Upper lobe of left lung (tissue), 6 donors: ENCODE data around the gene HTRA1. TPM values are rescaled to one million over a fixed set of nuclear protein-coding genes. Genes with fewer than 3 reads are reported as not detected.

Source experiments
- ATAC-seq, 2 donors: fragments of 200-7000 bp; cut with Tn5 transposase; one replicate each; pipeline ENCODE4 v1.9.1; 2022; ENCODE audit warnings: mild to moderate bottlenecking in 2 of 2, moderate library complexity in 2 of 2; ENCODE audit not compliant: low FRiP score in 2 of 2
- DNase-seq, 2 donors: peaks; one replicate each; pipeline ENCODE4 v3.0.0-alpha.2; 2019 to 2020
- H3K27ac ChIP-seq, 4 donors: fragments of 200-600 bp; sonication (generic); one replicate each; pipeline ENCODE4 v1.5.1; 2016 to 2019
- H3K27me3 ChIP-seq, 4 donors: fragments of 200-600 bp; sonication (generic); one replicate each; pipeline ENCODE4 v1.5.1; 2017 to 2019
- H3K36me3 ChIP-seq, 4 donors: fragments of 200-600 bp; sonication (generic); one replicate each; pipeline ENCODE4 v1.5.1; 2016 to 2019
- H3K4me1 ChIP-seq, 4 donors: fragments of 200-600 bp; sonication (generic); one replicate each; pipeline ENCODE4 v1.5.1; 2018 to 2019
- H3K4me3 ChIP-seq, 4 donors: fragments of 200-600 bp; sonication (generic); one replicate each; pipeline ENCODE4 v1.5.1; 2017 to 2019; ENCODE audit warnings: mild to moderate bottlenecking in 2 of 4, moderate library complexity in 1 of 4
- H3K9me3 ChIP-seq, 4 donors: fragments of 200-600 bp; sonication (generic); one replicate each; pipeline ENCODE4 v1.5.1; 2018 to 2019
- CTCF ChIP-seq, 6 experiments: fragments of 450-650 bp in 4 of 6; fragments of 200-600 bp in 2 of 6; sonication (generic) in 2 of 6; IDR thresholded peaks; one replicate each; pipeline ENCODE4 v1.5.1; 2016 to 2019; ENCODE audit warnings: antibody characterized with exemption in 6 of 6
- EP300 ChIP-seq, 4 donors: sonication (generic); formaldehyde crosslinking; IDR thresholded peaks; one replicate each; pipeline ENCODE4 v1.5.1; 2017; ENCODE audit warnings: antibody characterized with exemption in 4 of 4, control low read depth in 2 of 4
- POLR2A ChIP-seq, 4 donors: fragments of 450-650 bp; IDR thresholded peaks; one replicate each; pipeline ENCODE4 v1.5.1; 2016 to 2017; ENCODE audit warnings: antibody characterized with exemption in 4 of 4, mild to moderate bottlenecking in 2 of 4
- POLR2AphosphoS5 ChIP-seq, 2 donors: sonication (generic); formaldehyde crosslinking; IDR thresholded peaks; one replicate each; pipeline ENCODE4 v1.5.1; 2017; ENCODE audit warnings: antibody characterized with exemption in 2 of 2
- WGBS, 2 donors: methylation state at CpG; one replicate each; pipeline ENCODE4 v1.1.5; 2017 to 2018; 5-methylcytosine and 5-hydroxymethylcytosine counted together
- total RNA-seq, 6 donors: library from RNA; depleted of rRNA in 4 of 6; stranded (reverse); fragments of >200 nt in 4 of 6; gene quantifications; one replicate each; pipeline versions ENCODE4 v1.1.0 to v1.2.1, GENCODE V29; 2016 to 2021
- donor health status: DM: no; HTN: no; CAD: no; lungs with moderate emphysema.
- donor health status: DM: no; HTN: yes; CAD: no; lungs with severe emphysema.

The HTRA1 gene
- total RNA-seq, 6 donors from 2014 or later: 20.7 to 72.8 (median 36.2) TPM

- Histone ChIP-seq H3K4me1 (peaks cover 8 to 16% (median 14%) of the 10 kb centered on the region in 4 donors), H3K36me3 (no peaks in the 10 kb centered on the region), H3K9me3 (no peaks in the 10 kb centered on the region), H3K27ac (no peak overlapping the region), H3K27me3 (no peaks in the 10 kb centered on the region), H3K4me3 (no peak overlapping the region)
- DNase-seq (no peak), ATAC-seq (no peak)
- TF ChIP-seq POLR2AphosphoS5 (IDR thresholded peaks at IDR 0.05): no peak
- TF ChIP-seq POLR2A (IDR thresholded peaks at IDR 0.05): no peak
- no peak for TF ChIP-seq EP300 (IDR thresholded peaks at IDR 0.05)
- no peak for TF ChIP-seq CTCF (IDR thresholded peaks at IDR 0.05)
- WGBS, 2 donors: 94 to 100% methylated on average over 3 of the region's 3 CpGs
Observed at GRCh38 chr10:122524811-122525210, 63.5 kb downstream of the HTRA1 start.

- ATAC-seq (peak in 1 of 2 donors; percentile 36), DNase-seq (peak in 1 of 2 donors; percentile 40)
- no peak overlapping the region for H3K27ac ChIP-seq
- peaks cover 8 to 23% (median 16%) of the 10 kb centered on the region in 4 donors for H3K4me1 ChIP-seq
- no peaks in the 10 kb centered on the region for H3K27me3 ChIP-seq
- no peak overlapping the region for H3K4me3 ChIP-seq
- no peak for TF ChIP-seq EP300 (IDR thresholded peaks at IDR 0.05)
- TF ChIP-seq CTCF (IDR thresholded peaks at IDR 0.05): peak; percentile 21 to 65 (median 45)
- no peak for TF ChIP-seq POLR2AphosphoS5 (IDR thresholded peaks at IDR 0.05)
- H3K9me3 ChIP-seq: no peaks in the 10 kb centered on the region
- no peaks in the 10 kb centered on the region for H3K36me3 ChIP-seq
- WGBS, 2 donors: 16 to 25% methylated on average over 6 of the region's 6 CpGs
Observed at GRCh38 chr10:122525788-122526187, 64.4 kb downstream of the HTRA1 start.

GRCh38 chr10:122526892-122527291, 65.5 kb downstream of the HTRA1 start:
- Histone ChIP-seq H3K4me1 (peaks cover 8 to 23% (median 16%) of the 10 kb centered on the region in 4 donors), H3K27me3 (no peaks in the 10 kb centered on the region), H3K9me3 (no peaks in the 10 kb centered on the region), H3K4me3 (no peak overlapping the region), H3K27ac (no peak overlapping the region), H3K36me3 (no peaks in the 10 kb centered on the region)
- ATAC-seq (no peak), DNase-seq (no peak)
- TF ChIP-seq CTCF (IDR thresholded peaks at IDR 0.05) (no peak), POLR2AphosphoS5 (IDR thresholded peaks at IDR 0.05) (no peak), EP300 (IDR thresholded peaks at IDR 0.05) (no peak), POLR2A (IDR thresholded peaks at IDR 0.05) (no peak)
- WGBS, 2 donors: 76 to 83% methylated on average over 5 of the region's 5 CpGs

GRCh38 chr10:122530177-122530576, 68.8 kb downstream of the HTRA1 start:
- Histone ChIP-seq H3K27me3 (no peaks in the 10 kb centered on the region), H3K36me3 (no peaks in the 10 kb centered on the region), H3K4me1 (peaks cover 8 to 23% (median 18%) of the 10 kb centered on the region in 4 donors), H3K4me3 (no peak overlapping the region), H3K9me3 (no peaks in the 10 kb centered on the region), H3K27ac (peak overlapping the region; percentile 31 to 63 (median 44))
- ATAC-seq (peak in 1 of 2 donors; percentile 45), DNase-seq (peak in 1 of 2 donors; percentile 40)
- TF ChIP-seq POLR2AphosphoS5 (IDR thresholded peaks at IDR 0.05) (peak; percentile 48 to 73), EP300 (IDR thresholded peaks at IDR 0.05) (peak in 2 of 4 donors; percentile 54 to 88), CTCF (IDR thresholded peaks at IDR 0.05) (no peak), POLR2A (IDR thresholded peaks at IDR 0.05) (no peak)
- 46 to 49% methylated on average over 11 of the region's 11 CpGs for WGBS, 2 donors

- H3K27me3 ChIP-seq: no peaks in the 10 kb centered on the region
- DNase-seq: no peak
- peaks cover 4 to 19% (median 13%) of the 10 kb centered on the region in 4 donors for H3K4me1 ChIP-seq
- no peak for ATAC-seq
- WGBS, 2 donors: 92 to 94% methylated on average over 5 of the region's 5 CpGs
- H3K9me3 ChIP-seq: no peaks in the 10 kb centered on the region
- no peak for TF ChIP-seq EP300 (IDR thresholded peaks at IDR 0.05)
- TF ChIP-seq POLR2AphosphoS5 (IDR thresholded peaks at IDR 0.05): no peak
- no peak for TF ChIP-seq CTCF (IDR thresholded peaks at IDR 0.05)
- TF ChIP-seq POLR2A (IDR thresholded peaks at IDR 0.05): no peak
- no peak overlapping the region for H3K4me3 ChIP-seq
- H3K36me3 ChIP-seq: no peaks in the 10 kb centered on the region
- H3K27ac ChIP-seq: peak overlapping the region in 1 of 4 donors; percentile 19
Observed at GRCh38 chr10:122531261-122531660, 69.9 kb downstream of the HTRA1 start.
